ENCODE results near the gene USP40. TPM values are rescaled to one million over a fixed set of nuclear protein-coding genes. Genes with fewer than 3 reads are reported as not detected.
"Not testable (repeated sequence)": the region's sequence is repeated elsewhere in the genome, so short reads cannot be mapped to it uniquely, and the experiment has no call there.

USP40 gene
- total RNA-seq, 4 donors from 2014 or later, result 30.7 to 113 (median 41.3) TPM

GRCh38 chr2:233598952-233599351, 32.4 kb upstream of the USP40 start:
- H3K27ac ChIP-seq, result no peak overlapping the region
- no peak for TF ChIP-seq POLR2A (IDR thresholded peaks at IDR 0.05)
- TF ChIP-seq EP300 (IDR thresholded peaks at IDR 0.05; ENCODE audit: low read depth), result no peak
- TF ChIP-seq CTCF (IDR thresholded peaks at IDR 0.05), result no peak
- TF ChIP-seq POLR2AphosphoS5 (IDR thresholded peaks at IDR 0.05), result no peak
- intact Hi-C loops (cut with DNase I; ENCODE audit: low total_unique reads), result no loop called here
- peaks cover 0 to 11% (median 0%) of the 10 kb centered on the region in 4 donors for H3K4me1 ChIP-seq
- H3K27me3 ChIP-seq, result no peaks in the 10 kb centered on the region
- H3K9me3 ChIP-seq, result no peaks in the 10 kb centered on the region
- in situ Hi-C loops (cut with MboI; ENCODE audit: low pct_ligation_motif_present in 1 of 4, low pct_unique_long_range_greater_than_20kb in 1 of 4, low sequenced_read_pairs in 3 of 4), result no loop called here
- 81 to 94% methylated on average over 3 of the region's 3 CpGs for WGBS, 2 donors (ENCODE audit: low coverage in 1 of 2)
- no peaks in the 10 kb centered on the region for H3K36me3 ChIP-seq
- no peak overlapping the region for H3K4me3 ChIP-seq
- no peak for DNase-seq

GRCh38 chr2:233597522-233597921, 30.9 kb upstream of the USP40 start:
- no peak overlapping the region for H3K4me3 ChIP-seq
- no peak overlapping the region for H3K27ac ChIP-seq
- TF ChIP-seq POLR2A (IDR thresholded peaks at IDR 0.05) (no peak), POLR2AphosphoS5 (IDR thresholded peaks at IDR 0.05) (no peak), EP300 (IDR thresholded peaks at IDR 0.05; ENCODE audit: low read depth) (no peak), CTCF (IDR thresholded peaks at IDR 0.05) (no peak)
- in situ Hi-C loops (cut with MboI; ENCODE audit: low pct_ligation_motif_present in 1 of 4, low pct_unique_long_range_greater_than_20kb in 1 of 4, low sequenced_read_pairs in 3 of 4), result no loop called here
- 27 to 38% methylated on average over 1 of the region's 1 CpG for WGBS, 2 donors (ENCODE audit: low coverage in 1 of 2)
- H3K9me3 ChIP-seq, result no peaks in the 10 kb centered on the region
- intact Hi-C loops (cut with DNase I; ENCODE audit: low total_unique reads), result no loop called here
- H3K4me1 ChIP-seq, result peaks cover 0 to 11% (median 0%) of the 10 kb centered on the region in 4 donors
- no peaks in the 10 kb centered on the region for H3K36me3 ChIP-seq
- H3K27me3 ChIP-seq, result no peaks in the 10 kb centered on the region
- DNase-seq, result no peak

GRCh38 chr2:233593201-233593600, 26.6 kb upstream of the USP40 start:
- Histone ChIP-seq H3K4me3 (no peak overlapping the region), H3K36me3 (no peaks in the 10 kb centered on the region), H3K4me1 (peaks cover 0 to 7% (median 0%) of the 10 kb centered on the region in 4 donors), H3K27ac (no peak overlapping the region), H3K9me3 (no peaks in the 10 kb centered on the region), H3K27me3 (no peaks in the 10 kb centered on the region)
- TF ChIP-seq EP300 (IDR thresholded peaks at IDR 0.05; ENCODE audit: low read depth) (no peak), POLR2A (IDR thresholded peaks at IDR 0.05) (no peak), POLR2AphosphoS5 (IDR thresholded peaks at IDR 0.05) (no peak), CTCF (IDR thresholded peaks at IDR 0.05) (no peak)
- in situ Hi-C loops (cut with MboI; ENCODE audit: low pct_ligation_motif_present in 1 of 4, low pct_unique_long_range_greater_than_20kb in 1 of 4, low sequenced_read_pairs in 3 of 4), result no loop called here
- intact Hi-C loops (cut with DNase I; ENCODE audit: low total_unique reads), result no loop called here
- no peak for DNase-seq
- WGBS, 2 donors (ENCODE audit: low coverage in 1 of 2), result 76 to 78% methylated on average over 6 to 8 of the region's 8 CpGs

GRCh38 chr2:233592706-233593105, 26.1 kb upstream of the USP40 start:
- 88 to 100% methylated on average over 1 of the region's 1 CpG for WGBS, 2 donors (ENCODE audit: low coverage in 1 of 2)
- H3K4me1 ChIP-seq; H3K36me3 ChIP-seq; DNase-seq; H3K27ac ChIP-seq; in situ Hi-C loops (cut with MboI; ENCODE audit: low pct_ligation_motif_present in 1 of 4, low pct_unique_long_range_greater_than_20kb in 1 of 4, low sequenced_read_pairs in 3 of 4); intact Hi-C loops (cut with DNase I; ENCODE audit: low total_unique reads); H3K9me3 ChIP-seq; H3K4me3 ChIP-seq; H3K27me3 ChIP-seq: not testable (repeated sequence)

- H3K4me3 ChIP-seq, result no peak overlapping the region
- H3K9me3 ChIP-seq, result no peaks in the 10 kb centered on the region
- H3K27ac ChIP-seq, result no peak overlapping the region
- H3K36me3 ChIP-seq, result no peaks in the 10 kb centered on the region
- intact Hi-C loops (cut with DNase I; ENCODE audit: low total_unique reads), result no loop called here
- DNase-seq, result no peak
- TF ChIP-seq POLR2A (IDR thresholded peaks at IDR 0.05) (no peak), CTCF (IDR thresholded peaks at IDR 0.05) (no peak), POLR2AphosphoS5 (IDR thresholded peaks at IDR 0.05) (no peak), EP300 (IDR thresholded peaks at IDR 0.05; ENCODE audit: low read depth) (no peak)
- WGBS, 2 donors (ENCODE audit: low coverage in 1 of 2), result 79 to 89% methylated on average over 1 to 2 of the region's 2 CpGs
- H3K4me1 ChIP-seq, result no peaks in the 10 kb centered on the region
- H3K27me3 ChIP-seq, result no peaks in the 10 kb centered on the region
- in situ Hi-C loops (cut with MboI; ENCODE audit: low pct_ligation_motif_present in 1 of 4, low pct_unique_long_range_greater_than_20kb in 1 of 4, low sequenced_read_pairs in 3 of 4), result no loop called here
Measured at GRCh38 chr2:233588400-233588799, 21.8 kb upstream of the USP40 start.
